Loucy (cell line): ENCODE measurements around the gene LUZP1.

ENCODE experiments used
- H2AFZ ChIP-seq: fragments of 200-600 bp; sonication (generic); 2 replicates; pipeline ENCODE4 v1.6.0; 2016; ENCODE audit warnings: antibody characterized with exemption, mild to moderate bottlenecking, low read length, moderate library complexity
- H3F3A ChIP-seq: fragments of 200-600 bp; 2 replicates; pipeline ENCODE4 v1.6.0; 2016; ENCODE audit warnings: antibody characterized with exemption, low read depth, mild to moderate bottlenecking
- H3K27me3 ChIP-seq: fragments of 200-600 bp; sonication (generic); 2 replicates; pipeline ENCODE4 v1.6.1; 2014; ENCODE audit warnings: low read length, mild to moderate bottlenecking; ENCODE audit not compliant: insufficient read depth, poor library complexity, severe bottlenecking
- H3K36me3 ChIP-seq: fragments of 200-600 bp; sonication (generic); 2 replicates; pipeline ENCODE4 v1.6.1; 2016; ENCODE audit warnings: low read length; ENCODE audit not compliant: insufficient read depth
- H3K4me1 ChIP-seq: fragments of 200-600 bp; sonication (generic); 2 replicates; pipeline ENCODE4 v1.5.1; 2014; ENCODE audit warnings: low read length, mild to moderate bottlenecking; ENCODE audit not compliant: insufficient read depth, poor library complexity, severe bottlenecking
- H3K4me2 ChIP-seq: fragments of 200-600 bp; sonication (generic); 2 replicates; pipeline ENCODE4 v1.6.0; 2014; ENCODE audit warnings: antibody characterized with exemption, low read length, low read depth, mild to moderate bottlenecking; ENCODE audit not compliant: poor library complexity, severe bottlenecking
- H3K4me3 ChIP-seq: fragments of 200-600 bp; sonication (generic); 2 replicates; pipeline ENCODE4 v1.5.1; 2014; ENCODE audit warnings: low read length, mild to moderate bottlenecking, mixed read lengths; ENCODE audit not compliant: poor library complexity, severe bottlenecking
- H3K79me2 ChIP-seq: fragments of 200-600 bp; sonication (generic); 2 replicates; pipeline ENCODE4 v1.6.1; 2014; ENCODE audit warnings: low read length; ENCODE audit not compliant: insufficient read depth
- H3K9ac ChIP-seq: fragments of 200-600 bp; sonication (generic); 2 replicates; pipeline ENCODE4 v1.6.0; 2014; ENCODE audit warnings: mild to moderate bottlenecking, low read depth, low read length, moderate library complexity; ENCODE audit not compliant: poor library complexity, severe bottlenecking
- H3K9me2 ChIP-seq: fragments of 200-600 bp; sonication (generic); replicated peaks from 2 replicates; pipeline ENCODE4 v1.6.1; 2016; ENCODE audit warnings: low read depth, low read length, mixed read lengths
- H3K9me3 ChIP-seq: fragments of 200-600 bp; sonication (generic); 2 replicates; pipeline ENCODE4 v1.6.1; 2014; ENCODE audit warnings: mild to moderate bottlenecking, antibody characterized with exemption, low read length, low read depth; ENCODE audit not compliant: insufficient read depth
- H4K20me1 ChIP-seq: fragments of 200-600 bp; sonication (generic); 2 replicates; pipeline ENCODE4 v1.6.0; 2014; ENCODE audit warnings: antibody characterized with exemption, low read length, mild to moderate bottlenecking; ENCODE audit not compliant: insufficient read depth, poor library complexity, severe bottlenecking
- EZH2phosphoT487 ChIP-seq: fragments of 200-600 bp; IDR thresholded peaks from 2 replicates; pipeline ENCODE4 v1.6.1; 2018; ENCODE audit warnings: antibody characterized with exemption, mild to moderate bottlenecking, moderate library complexity, borderline replicate concordance
- TF ChIP-seq, protein P1 (sequence below): fragments of 200-600 bp; sonication (generic); conservative IDR thresholded peaks from 2 replicates; pipeline ENCODE4 v1.5.1; 2014; ENCODE audit warnings: mild to moderate bottlenecking, antibody characterized with exemption, low read length

The LUZP1 gene

GRCh38 chr1:23084880-23085279, 83.8 kb downstream of the LUZP1 start:
- H3F3A ChIP-seq = no peaks in the 10 kb centered on the region
- H3K79me2 ChIP-seq = no peaks in the 10 kb centered on the region
- H3K9ac ChIP-seq = no peak overlapping the region
- no peaks in the 10 kb centered on the region for H3K9me3 ChIP-seq
- H3K9me2 ChIP-seq = no peaks in the 10 kb centered on the region
- H4K20me1 ChIP-seq = no peaks in the 10 kb centered on the region
- peaks cover 94% of the 10 kb centered on the region for H3K36me3 ChIP-seq
- H2AFZ ChIP-seq = no peak overlapping the region
- H3K27me3 ChIP-seq = no peaks in the 10 kb centered on the region
- TF ChIP-seq, protein P1, sequence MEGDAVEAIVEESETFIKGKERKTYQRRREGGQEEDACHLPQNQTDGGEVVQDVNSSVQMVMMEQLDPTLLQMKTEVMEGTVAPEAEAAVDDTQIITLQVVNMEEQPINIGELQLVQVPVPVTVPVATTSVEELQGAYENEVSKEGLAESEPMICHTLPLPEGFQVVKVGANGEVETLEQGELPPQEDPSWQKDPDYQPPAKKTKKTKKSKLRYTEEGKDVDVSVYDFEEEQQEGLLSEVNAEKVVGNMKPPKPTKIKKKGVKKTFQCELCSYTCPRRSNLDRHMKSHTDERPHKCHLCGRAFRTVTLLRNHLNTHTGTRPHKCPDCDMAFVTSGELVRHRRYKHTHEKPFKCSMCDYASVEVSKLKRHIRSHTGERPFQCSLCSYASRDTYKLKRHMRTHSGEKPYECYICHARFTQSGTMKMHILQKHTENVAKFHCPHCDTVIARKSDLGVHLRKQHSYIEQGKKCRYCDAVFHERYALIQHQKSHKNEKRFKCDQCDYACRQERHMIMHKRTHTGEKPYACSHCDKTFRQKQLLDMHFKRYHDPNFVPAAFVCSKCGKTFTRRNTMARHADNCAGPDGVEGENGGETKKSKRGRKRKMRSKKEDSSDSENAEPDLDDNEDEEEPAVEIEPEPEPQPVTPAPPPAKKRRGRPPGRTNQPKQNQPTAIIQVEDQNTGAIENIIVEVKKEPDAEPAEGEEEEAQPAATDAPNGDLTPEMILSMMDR = no peak
- no peak for TF ChIP-seq EZH2phosphoT487
- H3K4me3 ChIP-seq = no peak overlapping the region
- no peaks in the 10 kb centered on the region for H3K4me1 ChIP-seq
- H3K4me2 ChIP-seq = no peak overlapping the region

DNA sequence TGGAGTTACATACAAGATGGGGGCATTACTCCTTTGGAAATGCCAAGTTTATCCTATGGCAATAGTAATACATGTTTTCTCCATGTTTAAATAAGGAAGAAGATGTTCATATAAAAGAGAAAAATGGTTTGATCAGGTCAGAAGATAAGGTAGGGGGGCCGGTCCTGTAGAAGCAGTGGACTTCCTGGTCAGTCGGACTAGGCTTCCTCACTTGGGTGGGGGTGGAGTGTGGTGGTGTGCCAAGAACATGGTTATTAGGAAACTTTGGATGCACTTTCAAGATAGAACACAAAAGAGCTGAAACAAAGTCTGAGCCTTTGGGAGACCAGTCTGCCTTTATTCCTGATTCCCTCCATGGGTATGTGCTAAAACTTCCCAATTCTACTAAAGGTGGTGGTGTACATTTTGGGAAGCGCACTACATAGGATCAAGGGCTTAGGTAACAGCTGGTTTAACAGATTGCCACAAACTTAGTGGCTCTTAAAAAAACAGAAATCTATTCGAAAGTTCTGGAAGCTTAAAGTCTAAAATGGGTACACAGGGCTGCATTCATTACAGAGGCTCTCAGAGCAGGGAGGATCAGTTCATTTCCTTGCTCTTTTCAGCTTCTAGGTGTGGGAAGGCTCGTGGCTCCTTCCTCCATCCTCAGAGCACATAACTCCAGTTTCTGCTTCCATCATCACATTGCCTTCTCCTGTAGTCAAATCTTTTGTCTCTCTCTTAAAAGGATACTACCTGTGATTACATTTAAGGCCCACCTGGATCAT, 84.8 kb downstream of the LUZP1 start:
- H3K9me2 ChIP-seq = no peaks in the 10 kb centered on the region
- no peak overlapping the region for H3K4me3 ChIP-seq
- no peak overlapping the region for H2AFZ ChIP-seq
- H3K4me1 ChIP-seq = no peaks in the 10 kb centered on the region
- no peaks in the 10 kb centered on the region for H3K79me2 ChIP-seq
- H4K20me1 ChIP-seq = no peaks in the 10 kb centered on the region
- no peaks in the 10 kb centered on the region for H3K27me3 ChIP-seq
- no peak overlapping the region for H3K4me2 ChIP-seq
- H3F3A ChIP-seq = no peaks in the 10 kb centered on the region
- no peak for TF ChIP-seq EZH2phosphoT487
- TF ChIP-seq, protein P1 = no peak
- peaks cover 99% of the 10 kb centered on the region for H3K36me3 ChIP-seq
- H3K9ac ChIP-seq = no peak overlapping the region
- H3K9me3 ChIP-seq = no peaks in the 10 kb centered on the region

- Histone ChIP-seq H3K79me2 (no peaks in the 10 kb centered on the region), H2AFZ (no peak overlapping the region), H3K9me2 (no peaks in the 10 kb centered on the region), H3K9me3 (no peaks in the 10 kb centered on the region), H3K4me3 (no peak overlapping the region), H4K20me1 (no peaks in the 10 kb centered on the region), H3K36me3 (peaks cover 98% of the 10 kb centered on the region), H3K4me1 (no peaks in the 10 kb centered on the region), H3F3A (no peaks in the 10 kb centered on the region), H3K4me2 (no peak overlapping the region), H3K9ac (no peak overlapping the region), H3K27me3 (no peaks in the 10 kb centered on the region)
- TF ChIP-seq, protein P1 = peak; percentile 41
- no peak for TF ChIP-seq EZH2phosphoT487
These were observed 87.3 kb downstream of the LUZP1 start for GRCh38 chr1:23081376-23081775.
